LNCAP (cell line): Measurements from ENCODE around the gene LUZP2.

ENCODE experiments used
- CTCF ChIP-seq: fragments of 450-650 bp; IDR thresholded peaks from 2 replicates; pipeline ENCODE4 v1.5.1; 2017; ENCODE audit warnings: mild to moderate bottlenecking

The LUZP2 gene

GRCh38 chr11:24516638-24517037 lies 19.8 kb downstream of the LUZP2 start:
- TF ChIP-seq CTCF: no peak

DNA sequence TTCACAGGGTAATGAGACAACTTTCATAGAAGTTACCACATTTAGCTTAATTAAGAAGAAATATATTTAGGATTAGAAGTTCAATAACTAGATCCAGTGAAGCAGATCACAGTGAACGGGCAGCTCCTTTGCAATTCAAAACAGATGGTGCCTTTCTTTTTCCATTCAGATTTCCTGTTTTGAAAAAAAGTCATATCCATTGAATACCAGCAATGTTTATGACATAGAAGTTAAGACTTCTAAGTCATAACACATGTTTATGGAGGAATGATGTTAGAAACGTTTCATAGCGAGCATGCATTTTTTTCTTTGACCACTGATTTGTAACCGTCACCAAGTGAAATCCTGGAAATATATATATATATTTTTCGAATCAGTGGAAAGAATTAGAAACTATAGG lies 24.7 kb downstream of the LUZP2 start:
- TF ChIP-seq CTCF: no peak

DNA sequence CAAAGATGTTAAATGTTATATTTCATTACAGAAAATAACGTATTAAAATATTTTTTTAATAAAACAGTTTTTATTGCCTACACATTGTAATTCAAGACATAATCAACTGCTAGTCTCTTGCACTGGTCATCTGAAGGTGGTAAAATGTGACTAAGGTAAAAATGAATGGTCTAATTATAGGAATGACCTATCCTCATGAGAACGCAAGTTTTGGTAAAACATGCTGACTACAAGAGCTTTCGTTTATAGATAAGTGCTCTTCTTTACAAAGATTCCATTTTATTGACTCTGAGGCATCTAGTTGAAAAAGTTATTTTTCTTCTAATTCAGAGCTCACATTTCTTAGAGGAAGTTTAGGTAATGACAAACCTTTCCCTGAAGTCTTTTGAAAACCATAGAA lies 27.3 kb downstream of the LUZP2 start:
- no peak for TF ChIP-seq CTCF

DNA sequence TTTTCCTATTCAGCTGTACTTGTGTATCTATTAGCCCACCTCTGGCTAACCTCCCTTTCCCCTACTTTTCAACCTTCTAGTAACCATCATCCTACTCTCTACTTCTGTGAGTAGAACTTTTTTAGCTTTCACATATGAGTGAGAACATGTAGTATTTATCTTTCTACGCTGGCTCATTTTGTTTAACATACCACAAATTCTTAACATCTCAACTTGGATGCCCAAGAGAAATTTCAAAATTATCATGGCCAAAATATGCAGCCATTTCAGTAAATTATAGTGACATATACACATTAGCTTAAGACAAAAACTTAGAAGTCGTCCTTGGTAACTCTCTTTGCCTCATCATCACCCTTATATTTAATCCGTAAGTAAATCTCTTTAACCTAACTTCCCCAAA lies 34.7 kb downstream of the LUZP2 start:
- no peak for TF ChIP-seq CTCF

GRCh38 chr11:24543771-24544170 lies 46.9 kb downstream of the LUZP2 start:
- TF ChIP-seq CTCF: no peak

GRCh38 chr11:24556693-24557092 lies 59.8 kb downstream of the LUZP2 start:
- TF ChIP-seq CTCF: no peak

- no peak for TF ChIP-seq CTCF
Observed at GRCh38 chr11:24559315-24559714, 62.5 kb downstream of the LUZP2 start.

DNA sequence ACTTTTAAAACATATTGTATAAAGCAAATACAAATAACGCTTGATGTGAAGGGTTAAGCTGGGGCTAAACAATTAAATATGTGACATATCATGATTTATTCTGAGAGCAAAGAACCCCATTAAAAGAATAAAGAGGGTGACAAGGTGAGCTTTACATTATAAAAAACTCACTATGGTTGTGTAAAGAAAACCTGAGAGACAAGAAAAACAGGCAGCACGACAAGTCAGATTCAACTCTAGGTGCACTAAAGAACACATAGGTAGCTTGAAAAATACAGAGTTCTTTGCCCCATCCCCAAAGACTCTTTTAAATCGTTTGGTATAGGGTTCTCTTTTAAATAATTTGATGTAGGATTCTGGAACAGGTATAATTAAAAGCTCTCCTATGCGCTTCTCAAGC lies 63.5 kb downstream of the LUZP2 start:
- TF ChIP-seq CTCF: no peak
